Renal cortical epithelial cell (primary cell): ENCODE measurements around the gene ADAMTSL5. TPM values are rescaled to one million over a fixed set of nuclear protein-coding genes. Genes with fewer than 3 reads are reported as not detected.

ENCODE experiments used
- DNase-seq: peaks from one replicate; pipeline ENCODE4 v3.0.0-alpha.2; 2011; ENCODE audit warnings: low read depth
- total RNA-seq: library from RNA; depleted of rRNA; stranded (reverse); fragments of >200 nt; gene quantifications from 2 replicates; pipeline ENCODE4 v1.2.3, GENCODE V29; 2014

ADAMTSL5 gene
- total RNA-seq, 1 donor from 2014 or later = 5.0 TPM

- no peak for DNase-seq
Observed at GRCh38 chr19:1496714-1497577, 15.9 kb downstream of the ADAMTSL5 start.

GRCh38 chr19:1495799-1496713 lies 16.8 kb downstream of the ADAMTSL5 start:
- DNase-seq = no peak

DNA sequence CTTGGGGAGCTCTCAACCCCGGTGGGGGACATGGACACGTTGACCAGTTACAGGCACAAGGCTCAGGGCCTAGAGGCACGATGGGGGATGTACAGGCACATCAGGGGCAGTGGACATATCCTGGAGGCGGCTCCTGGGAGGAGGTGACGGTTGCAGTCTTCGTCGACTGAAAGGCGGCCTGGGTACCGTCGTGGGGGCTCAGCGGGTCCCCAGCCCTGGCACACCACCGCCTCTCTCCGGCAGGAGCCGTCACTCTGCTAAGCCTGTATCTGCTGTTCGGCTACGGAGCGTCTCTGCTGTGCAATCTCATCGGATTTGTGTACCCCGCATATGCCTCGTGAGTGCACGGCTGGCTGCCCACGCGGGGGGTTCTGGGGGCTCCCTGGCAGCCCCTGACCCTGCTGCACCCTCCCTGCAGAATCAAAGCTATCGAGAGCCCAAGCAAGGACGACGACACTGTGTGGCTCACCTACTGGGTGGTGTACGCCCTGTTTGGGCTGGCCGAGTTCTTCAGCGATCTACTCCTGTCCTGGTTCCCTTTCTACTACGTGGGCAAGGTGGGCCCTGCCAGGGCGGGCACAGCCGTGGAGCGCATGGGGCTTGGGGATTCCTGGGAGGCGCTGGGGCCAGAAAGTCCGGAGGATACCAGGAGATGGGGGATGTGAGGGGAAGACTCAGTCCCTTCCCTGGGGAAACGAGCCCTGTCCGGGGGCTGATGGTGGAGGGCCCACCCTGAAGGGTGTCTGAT lies 17.6 kb downstream of the ADAMTSL5 start:
- no peak for DNase-seq

DNA sequence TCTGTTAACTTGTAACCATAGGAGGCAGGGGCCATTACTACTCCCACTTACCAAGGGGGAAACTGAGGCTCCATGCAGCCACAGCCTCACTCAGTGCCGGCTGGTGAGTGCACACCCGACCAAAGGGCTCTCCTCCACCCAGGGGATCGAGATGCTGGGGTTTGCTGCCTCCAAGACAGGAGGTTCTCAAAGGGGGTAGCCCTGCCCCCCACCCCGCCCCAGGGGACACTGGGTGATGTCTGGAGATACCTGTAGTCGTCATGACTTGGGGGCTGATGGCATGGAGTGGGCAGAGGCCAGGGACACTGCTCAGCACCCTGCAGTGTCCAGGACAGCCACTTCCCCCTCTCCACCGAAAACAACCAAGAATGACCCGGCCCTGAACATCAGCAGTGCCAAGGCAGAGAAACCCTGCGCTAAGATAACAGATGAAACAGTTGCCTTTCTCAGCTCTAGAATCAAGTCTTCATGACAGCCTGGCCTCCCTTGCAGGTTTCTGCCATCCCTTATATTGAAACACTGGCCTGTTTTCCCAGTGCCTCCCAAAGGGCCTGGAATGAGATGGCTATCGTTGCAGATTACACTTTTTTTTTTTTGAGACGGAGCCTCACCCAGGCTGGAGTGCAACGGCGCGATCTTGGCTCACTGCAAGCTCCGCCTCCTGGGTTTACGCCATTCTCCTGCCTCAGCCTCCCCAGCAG lies 18.6 kb downstream of the ADAMTSL5 start:
- no peak for DNase-seq

- peak; percentile 26 for DNase-seq
Observed at GRCh38 chr19:1492474-1493006, 20.3 kb downstream of the ADAMTSL5 start.

DNA sequence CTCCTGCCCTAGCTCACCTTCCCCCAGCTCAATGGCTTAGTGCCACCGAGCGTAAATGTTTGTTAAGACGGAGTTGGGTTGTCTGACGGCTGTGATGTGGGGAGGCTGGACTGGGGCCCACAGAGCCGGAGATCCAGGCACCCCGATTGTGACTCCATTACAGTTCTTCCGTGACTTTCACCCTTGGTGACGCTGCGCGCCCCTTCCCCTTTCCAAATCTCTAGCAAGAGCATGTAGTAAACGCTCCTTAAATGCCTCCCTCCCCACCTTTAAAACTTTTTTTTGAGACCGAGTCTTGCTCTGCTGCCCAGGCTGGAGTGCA lies 21.0 kb downstream of the ADAMTSL5 start:
- DNase-seq = no peak

- DNase-seq = no peak
Observed at GRCh38 chr19:1491114-1491848, 21.5 kb downstream of the ADAMTSL5 start, which contains the start of gene REEP6. Gene REEP6 (plus strand): TSS chr19:1491181. CDS start chr19:1491270, 89 bp downstream.

GRCh38 chr19:1490311-1491113 lies 22.3 kb downstream of the ADAMTSL5 start, which contains the start of gene PCSK4:
Gene PCSK4 (minus strand): TSS chr19:1490350. CDS start chr19:1490346, 4 bp downstream.
- peak; percentile 93 for DNase-seq

DNA sequence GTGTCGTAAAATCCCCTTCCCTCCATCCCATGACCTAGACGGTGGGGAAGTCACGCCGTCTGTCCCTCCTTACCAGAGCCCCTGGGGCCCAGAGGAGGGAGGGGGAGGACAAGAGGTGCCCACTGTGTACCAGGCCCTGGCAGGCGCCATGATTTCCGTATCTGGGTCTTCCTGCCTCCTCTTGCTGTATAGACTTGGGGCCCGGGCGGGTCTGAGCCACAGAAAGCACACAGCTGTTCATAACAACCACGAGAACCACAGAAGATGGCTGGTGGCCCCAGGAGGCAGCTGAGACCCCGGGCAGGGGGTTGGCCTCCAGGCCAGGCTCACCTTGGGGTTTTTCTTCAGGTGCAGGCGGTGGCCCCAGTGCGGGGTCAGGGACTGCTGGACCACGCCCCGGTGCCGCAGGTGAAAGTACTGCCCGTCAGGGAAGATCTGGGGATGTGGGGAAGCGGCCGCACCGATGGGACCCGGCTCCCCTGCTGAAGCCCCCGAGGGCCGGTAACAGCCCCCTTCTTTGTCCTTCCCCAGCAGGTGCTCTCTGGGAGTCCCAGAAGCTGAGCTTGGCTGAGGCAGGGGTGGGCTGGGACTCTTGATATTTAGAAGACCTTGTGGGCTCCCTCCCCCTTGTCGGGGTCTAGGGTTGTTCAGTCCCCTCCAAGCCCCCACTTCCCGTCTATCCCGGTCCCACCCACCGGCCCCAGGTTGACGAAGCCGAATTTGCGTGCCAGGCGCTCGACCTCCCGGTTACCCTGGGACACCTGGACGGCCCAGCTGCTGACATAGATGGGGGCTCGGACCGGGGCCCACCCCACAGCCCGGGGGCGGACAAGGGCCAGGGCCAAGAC lies 23.1 kb downstream of the ADAMTSL5 start:
- DNase-seq = no peak

GRCh38 chr19:1488282-1488601 lies 24.6 kb downstream of the ADAMTSL5 start:
- no peak for DNase-seq

GRCh38 chr19:1487576-1488281 lies 25.1 kb downstream of the ADAMTSL5 start:
- DNase-seq = no peak

GRCh38 chr19:1486720-1487575 lies 25.9 kb downstream of the ADAMTSL5 start:
- DNase-seq = no peak

DNA sequence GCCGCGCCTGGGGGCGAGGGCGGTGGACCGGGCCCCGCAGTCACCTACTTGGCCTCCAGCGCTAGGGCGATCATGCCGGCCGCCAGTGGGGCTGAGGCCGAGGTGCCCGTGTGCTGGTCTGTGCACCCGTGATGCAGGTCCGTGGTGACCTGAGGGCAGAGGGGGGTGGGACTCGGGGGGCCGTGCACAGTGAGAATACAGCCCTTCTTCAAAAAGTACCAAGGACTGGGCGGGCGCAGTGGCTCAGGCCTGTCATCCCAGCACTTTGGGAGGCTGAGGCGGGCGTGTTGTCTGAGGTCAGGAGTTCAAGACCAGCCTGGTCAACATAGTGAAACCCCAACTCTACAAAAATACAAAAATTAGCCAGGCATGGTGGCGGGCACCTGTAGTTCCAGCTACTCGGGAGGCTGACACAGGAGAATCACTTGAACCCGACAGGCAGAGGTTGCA lies 28.8 kb downstream of the ADAMTSL5 start:
- DNase-seq = no peak

- DNase-seq = no peak
Observed at GRCh38 chr19:1483131-1483978, 29.5 kb downstream of the ADAMTSL5 start.

DNA sequence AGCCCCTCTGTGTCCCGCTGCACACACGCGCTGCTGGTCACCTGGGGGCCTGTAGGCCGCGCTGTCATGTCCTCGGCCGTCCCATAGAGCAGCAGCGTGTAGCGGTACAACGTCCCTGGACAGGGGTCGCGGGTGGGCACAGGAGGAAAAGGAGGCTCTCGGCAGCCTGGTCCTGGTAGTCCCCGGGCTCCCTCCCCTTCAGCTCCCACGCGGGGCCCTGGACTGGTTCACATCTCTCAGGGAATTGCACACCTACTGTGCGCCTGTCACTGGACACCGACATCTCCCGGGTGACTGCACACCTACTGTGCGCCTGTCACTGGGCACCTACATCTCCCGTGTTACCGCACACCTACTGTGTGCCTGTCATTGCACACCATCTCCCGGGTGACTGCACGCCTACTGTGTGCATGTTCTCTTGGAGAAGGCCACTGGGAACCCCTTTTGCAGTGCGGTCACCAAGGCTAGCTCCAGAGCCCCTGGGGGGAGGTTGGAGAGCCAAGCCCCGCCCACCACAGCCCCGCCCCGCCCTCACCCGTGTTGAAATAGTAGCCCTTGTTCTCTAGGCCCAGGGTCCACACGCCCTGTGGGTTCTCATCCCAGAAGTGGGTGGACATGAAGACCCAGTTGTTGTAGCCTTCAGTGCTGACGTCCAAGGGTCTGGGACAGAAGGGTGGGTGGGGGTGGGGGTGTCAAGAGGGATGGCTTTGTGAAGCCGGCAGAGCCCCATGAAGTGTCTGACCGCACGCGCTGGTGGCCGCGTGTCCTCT lies 30.3 kb downstream of the ADAMTSL5 start:
- DNase-seq = no peak
